WTC11 (cell line): Measurements from ENCODE around the gene UNKL. TPM values are rescaled to one million over a fixed set of nuclear protein-coding genes. Genes with fewer than 3 reads are reported as not detected.

Experiments
- ATAC-seq: fragments of 200-7000 bp; cut with Tn5 transposase; 2 replicates; pipeline ENCODE4 v1.10.0; 2021; ENCODE audit warnings: mild to moderate bottlenecking, moderate library complexity
- CTCF ChIA-PET: fragments of 300-600 bp; sonication (Branson Sonifier 250); formaldehyde crosslinking; loops from one replicate; lab custom pipeline; 2021; ENCODE audit warnings: antibody characterized with exemption; lab: Charles Lee
- POLR2A ChIA-PET: fragments of 350-600 bp; sonication (Branson Sonifier 250); formaldehyde crosslinking; loops from one replicate; lab custom pipeline; 2021; ENCODE audit warnings: antibody characterized with exemption; lab: Charles Lee
- DNase-seq: peaks from one replicate; pipeline ENCODE4 v3.0.0; 2021; ENCODE audit warnings: low spot score
- H3K27ac Mint-ChIP-seq: 2 replicates; pipeline ENCODE4 v1.8.0; 2021; ENCODE audit warnings: mixed read lengths
- H3K27me3 Mint-ChIP-seq: 2 replicates; pipeline ENCODE4 v1.8.0; 2021; ENCODE audit warnings: low read depth, mild to moderate bottlenecking, moderate library complexity, mixed read lengths
- H3K36me3 Mint-ChIP-seq: 2 replicates; pipeline ENCODE4 v1.8.0; 2021; ENCODE audit warnings: mixed read lengths
- H3K4me1 Mint-ChIP-seq: 2 replicates; pipeline ENCODE4 v1.8.0; 2022; ENCODE audit warnings: mixed read lengths
- H3K4me3 Mint-ChIP-seq: 2 replicates; pipeline ENCODE4 v1.8.0; 2021; ENCODE audit warnings: mild to moderate bottlenecking, moderate library complexity, mixed read lengths
- H3K9me3 Mint-ChIP-seq: 2 replicates; pipeline ENCODE4 v1.8.0; 2021; ENCODE audit warnings: mixed read lengths
- ARID4B ChIP-seq: sonication (generic); formaldehyde crosslinking; IDR thresholded peaks from 2 replicates; pipeline ENCODE4 v1.8.0; 2023; ENCODE audit warnings: missing genetic modification reagents, mild to moderate bottlenecking, borderline replicate concordance
- HMGA2 ChIP-seq: fragments of 250-450 bp; sonication (Bioruptor Pico); IDR thresholded peaks from 2 replicates; pipeline ENCODE4 v1.4.0; 2021; ENCODE audit warnings: mild to moderate bottlenecking, moderate library complexity
- IRF2 ChIP-seq: sonication (generic); formaldehyde crosslinking; IDR thresholded peaks from 2 replicates; pipeline ENCODE4 v1.8.0; 2022; ENCODE audit warnings: low read depth, missing genetic modification reagents, borderline replicate concordance
- MXD4 ChIP-seq: fragments of 250-450 bp; sonication (Bioruptor Pico); IDR thresholded peaks from 2 replicates; pipeline ENCODE4 v1.8.0; 2021; ENCODE audit warnings: mild to moderate bottlenecking, moderate library complexity, borderline replicate concordance
- NFYB ChIP-seq: sonication (generic); formaldehyde crosslinking; conservative IDR thresholded peaks from 2 replicates; pipeline ENCODE4 v1.8.0; 2022; ENCODE audit warnings: low read depth, missing genetic modification reagents
- NR3C1 ChIP-seq: sonication (generic); formaldehyde crosslinking; conservative IDR thresholded peaks from 2 replicates; pipeline ENCODE4 v1.8.1; 2023; ENCODE audit warnings: low read depth, mild to moderate bottlenecking, missing genetic modification reagents
- TEAD4 ChIP-seq: sonication (generic); formaldehyde crosslinking; IDR thresholded peaks from 2 replicates; pipeline ENCODE4 v1.8.0; 2022; ENCODE audit warnings: mild to moderate bottlenecking, missing genetic modification reagents
- ZNF425 ChIP-seq: fragments of 250-450 bp; sonication (Bioruptor Pico); conservative IDR thresholded peaks from 2 replicates; pipeline ENCODE4 v1.9.0; 2021; ENCODE audit warnings: mild to moderate bottlenecking
- ZNF671 ChIP-seq: fragments of 250-450 bp; sonication (Bioruptor Pico); IDR thresholded peaks from 2 replicates; pipeline ENCODE4 v1.8.0; 2021; ENCODE audit warnings: mild to moderate bottlenecking
- total RNA-seq: library from RNA; stranded (reverse); gene quantifications from 3 replicates; pipeline ENCODE4 v1.2.3, GENCODE V29; 2021
- TF ChIP-seq, protein P1 (sequence below): sonication (generic); formaldehyde crosslinking; IDR thresholded peaks from 2 replicates; pipeline ENCODE4 v1.8.0; 2023; ENCODE audit warnings: mild to moderate bottlenecking, missing genetic modification reagents
- TF ChIP-seq, protein P2 (sequence below): fragments of 250-450 bp; sonication (Bioruptor Pico); IDR thresholded peaks from 2 replicates; pipeline ENCODE4 v1.9.0; 2021; ENCODE audit warnings: mild to moderate bottlenecking
- TF ChIP-seq, protein P3 (sequence below): fragments of 200-600 bp; IDR thresholded peaks from 2 replicates; pipeline ENCODE4 v1.8.0; 2022; ENCODE audit warnings: antibody characterized with exemption
- TF ChIP-seq, protein P4 (sequence below): sonication (generic); formaldehyde crosslinking; IDR thresholded peaks from 2 replicates; pipeline ENCODE4 v1.8.0; 2022; ENCODE audit warnings: mild to moderate bottlenecking, missing genetic modification reagents
- TF ChIP-seq, protein P5 (sequence below): fragments of 250-450 bp; sonication (Bioruptor Pico); IDR thresholded peaks from 2 replicates; pipeline ENCODE4 v1.8.0; 2021; ENCODE audit warnings: mild to moderate bottlenecking

UNKL gene
- total RNA-seq, 1 experiment from 2014 or later, result 53.3 TPM

- ATAC-seq (no peak), DNase-seq (no peak)
- Mint-ChIP-seq H3K4me3 (no peak overlapping the region), H3K27me3 (no peaks in the 10 kb centered on the region), H3K36me3 (peaks cover 6% of the 10 kb centered on the region; the same call in 1 of the 2 replicates), H3K4me1 (no peaks in the 10 kb centered on the region), H3K27ac (no peak overlapping the region), H3K9me3 (no peaks in the 10 kb centered on the region)
- TF ChIP-seq TEAD4 (CRISPR knock-in tag) (no peak), MXD4 (no peak), ARID4B (CRISPR knock-in tag) (no peak), ZNF671 (CRISPR knock-in tag) (no peak), NFYB (CRISPR knock-in tag) (no peak), IRF2 (CRISPR knock-in tag) (no peak), HMGA2 (CRISPR knock-in tag) (no peak), NR3C1 (CRISPR knock-in tag) (no peak), ZNF425 (CRISPR knock-in tag) (no peak)
- TF ChIP-seq, protein P1, sequence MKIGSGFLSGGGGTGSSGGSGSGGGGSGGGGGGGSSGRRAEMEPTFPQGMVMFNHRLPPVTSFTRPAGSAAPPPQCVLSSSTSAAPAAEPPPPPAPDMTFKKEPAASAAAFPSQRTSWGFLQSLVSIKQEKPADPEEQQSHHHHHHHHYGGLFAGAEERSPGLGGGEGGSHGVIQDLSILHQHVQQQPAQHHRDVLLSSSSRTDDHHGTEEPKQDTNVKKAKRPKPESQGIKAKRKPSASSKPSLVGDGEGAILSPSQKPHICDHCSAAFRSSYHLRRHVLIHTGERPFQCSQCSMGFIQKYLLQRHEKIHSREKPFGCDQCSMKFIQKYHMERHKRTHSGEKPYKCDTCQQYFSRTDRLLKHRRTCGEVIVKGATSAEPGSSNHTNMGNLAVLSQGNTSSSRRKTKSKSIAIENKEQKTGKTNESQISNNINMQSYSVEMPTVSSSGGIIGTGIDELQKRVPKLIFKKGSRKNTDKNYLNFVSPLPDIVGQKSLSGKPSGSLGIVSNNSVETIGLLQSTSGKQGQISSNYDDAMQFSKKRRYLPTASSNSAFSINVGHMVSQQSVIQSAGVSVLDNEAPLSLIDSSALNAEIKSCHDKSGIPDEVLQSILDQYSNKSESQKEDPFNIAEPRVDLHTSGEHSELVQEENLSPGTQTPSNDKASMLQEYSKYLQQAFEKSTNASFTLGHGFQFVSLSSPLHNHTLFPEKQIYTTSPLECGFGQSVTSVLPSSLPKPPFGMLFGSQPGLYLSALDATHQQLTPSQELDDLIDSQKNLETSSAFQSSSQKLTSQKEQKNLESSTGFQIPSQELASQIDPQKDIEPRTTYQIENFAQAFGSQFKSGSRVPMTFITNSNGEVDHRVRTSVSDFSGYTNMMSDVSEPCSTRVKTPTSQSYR (CRISPR knock-in tag), result no peak
- TF ChIP-seq, protein P2, sequence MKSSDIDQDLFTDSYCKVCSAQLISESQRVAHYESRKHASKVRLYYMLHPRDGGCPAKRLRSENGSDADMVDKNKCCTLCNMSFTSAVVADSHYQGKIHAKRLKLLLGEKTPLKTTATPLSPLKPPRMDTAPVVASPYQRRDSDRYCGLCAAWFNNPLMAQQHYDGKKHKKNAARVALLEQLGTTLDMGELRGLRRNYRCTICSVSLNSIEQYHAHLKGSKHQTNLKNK (CRISPR knock-in tag), result no peak
- TF ChIP-seq, protein P3, sequence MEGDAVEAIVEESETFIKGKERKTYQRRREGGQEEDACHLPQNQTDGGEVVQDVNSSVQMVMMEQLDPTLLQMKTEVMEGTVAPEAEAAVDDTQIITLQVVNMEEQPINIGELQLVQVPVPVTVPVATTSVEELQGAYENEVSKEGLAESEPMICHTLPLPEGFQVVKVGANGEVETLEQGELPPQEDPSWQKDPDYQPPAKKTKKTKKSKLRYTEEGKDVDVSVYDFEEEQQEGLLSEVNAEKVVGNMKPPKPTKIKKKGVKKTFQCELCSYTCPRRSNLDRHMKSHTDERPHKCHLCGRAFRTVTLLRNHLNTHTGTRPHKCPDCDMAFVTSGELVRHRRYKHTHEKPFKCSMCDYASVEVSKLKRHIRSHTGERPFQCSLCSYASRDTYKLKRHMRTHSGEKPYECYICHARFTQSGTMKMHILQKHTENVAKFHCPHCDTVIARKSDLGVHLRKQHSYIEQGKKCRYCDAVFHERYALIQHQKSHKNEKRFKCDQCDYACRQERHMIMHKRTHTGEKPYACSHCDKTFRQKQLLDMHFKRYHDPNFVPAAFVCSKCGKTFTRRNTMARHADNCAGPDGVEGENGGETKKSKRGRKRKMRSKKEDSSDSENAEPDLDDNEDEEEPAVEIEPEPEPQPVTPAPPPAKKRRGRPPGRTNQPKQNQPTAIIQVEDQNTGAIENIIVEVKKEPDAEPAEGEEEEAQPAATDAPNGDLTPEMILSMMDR, result no peak
- TF ChIP-seq, protein P4, sequence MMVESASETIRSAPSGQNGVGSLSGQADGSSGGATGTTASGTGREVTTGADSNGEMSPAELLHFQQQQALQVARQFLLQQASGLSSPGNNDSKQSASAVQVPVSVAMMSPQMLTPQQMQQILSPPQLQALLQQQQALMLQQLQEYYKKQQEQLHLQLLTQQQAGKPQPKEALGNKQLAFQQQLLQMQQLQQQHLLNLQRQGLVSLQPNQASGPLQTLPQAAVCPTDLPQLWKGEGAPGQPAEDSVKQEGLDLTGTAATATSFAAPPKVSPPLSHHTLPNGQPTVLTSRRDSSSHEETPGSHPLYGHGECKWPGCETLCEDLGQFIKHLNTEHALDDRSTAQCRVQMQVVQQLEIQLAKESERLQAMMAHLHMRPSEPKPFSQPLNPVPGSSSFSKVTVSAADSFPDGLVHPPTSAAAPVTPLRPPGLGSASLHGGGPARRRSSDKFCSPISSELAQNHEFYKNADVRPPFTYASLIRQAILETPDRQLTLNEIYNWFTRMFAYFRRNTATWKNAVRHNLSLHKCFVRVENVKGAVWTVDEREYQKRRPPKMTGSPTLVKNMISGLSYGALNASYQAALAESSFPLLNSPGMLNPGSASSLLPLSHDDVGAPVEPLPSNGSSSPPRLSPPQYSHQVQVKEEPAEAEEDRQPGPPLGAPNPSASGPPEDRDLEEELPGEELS (CRISPR knock-in tag), result no peak
- TF ChIP-seq, protein P5, sequence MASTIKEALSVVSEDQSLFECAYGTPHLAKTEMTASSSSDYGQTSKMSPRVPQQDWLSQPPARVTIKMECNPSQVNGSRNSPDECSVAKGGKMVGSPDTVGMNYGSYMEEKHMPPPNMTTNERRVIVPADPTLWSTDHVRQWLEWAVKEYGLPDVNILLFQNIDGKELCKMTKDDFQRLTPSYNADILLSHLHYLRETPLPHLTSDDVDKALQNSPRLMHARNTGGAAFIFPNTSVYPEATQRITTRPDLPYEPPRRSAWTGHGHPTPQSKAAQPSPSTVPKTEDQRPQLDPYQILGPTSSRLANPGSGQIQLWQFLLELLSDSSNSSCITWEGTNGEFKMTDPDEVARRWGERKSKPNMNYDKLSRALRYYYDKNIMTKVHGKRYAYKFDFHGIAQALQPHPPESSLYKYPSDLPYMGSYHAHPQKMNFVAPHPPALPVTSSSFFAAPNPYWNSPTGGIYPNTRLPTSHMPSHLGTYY, result no peak
- ChIA-PET CTCF (no interaction called here), POLR2A (no interaction called here)
These were observed 40.1 kb upstream of the UNKL start for GRCh38 chr16:1454561-1454960.
